ENCODE measurements around the gene MYO5C. TPM values are rescaled to one million over a fixed set of nuclear protein-coding genes. Genes with fewer than 3 reads are reported as not detected.
A peak's percentile ranks its signal among the peaks of the same experiment; 100 is the strongest.

The MYO5C gene
- total and polyA plus RNA-seq, 2 donors (not counting 1 experiment from before 2014, with no cell fraction given), result under 0.01 to 0.07 TPM

- no peaks in the 10 kb centered on the region for H4K20me1 ChIP-seq (ENCODE audit: control insufficient read depth, extremely low read depth, insufficient read depth, low read length)
- no peak overlapping the region for H3K4me3 ChIP-seq (replicated peaks in 1 of 4; ENCODE audit: control extremely low read depth in 1 of 4, insufficient read depth in 1 of 4, low read depth in 3 of 4, low read length in 4 of 4)
- H3K4me1 ChIP-seq (ENCODE audit: control insufficient read depth, extremely low read depth, insufficient read depth, low read length), result no peaks in the 10 kb centered on the region
- TF ChIP-seq EZH2 (IDR thresholded peaks at IDR 0.05; ENCODE audit: low read length, missing control alignments), result no peak
- peak; percentile 72 to 87 for TF ChIP-seq CTCF (conservative IDR thresholded peaks at IDR 0.05 in 1 of 2, IDR thresholded peaks at IDR 0.05 in 1 of 2; ENCODE audit: low read depth in 1 of 2, low read length in 2 of 2)
- no peaks in the 10 kb centered on the region for H3K9me3 ChIP-seq (ENCODE audit: control insufficient read depth, insufficient read depth, low read depth, low read length)
- peaks cover 3% of the 10 kb centered on the region for H3K27me3 ChIP-seq (ENCODE audit: control insufficient read depth, insufficient read depth, low read length)
- H3K4me2 ChIP-seq (ENCODE audit: extremely low read depth, insufficient read depth, low read length), result no peak overlapping the region
- no peak overlapping the region for H3K9ac ChIP-seq (ENCODE audit: insufficient read depth, low read length)
- no peak overlapping the region for H2AFZ ChIP-seq (ENCODE audit: low read length)
- H3K79me2 ChIP-seq (ENCODE audit: control insufficient read depth, insufficient read depth, low read length), result no peaks in the 10 kb centered on the region
- H3K36me3 ChIP-seq (ENCODE audit: control insufficient read depth, insufficient read depth, low read length), result no peaks in the 10 kb centered on the region
- DNase-seq (ENCODE audit: low read depth in 2 of 2), result peak; percentile 51 to 68
- H3K27ac ChIP-seq (ENCODE audit: insufficient read depth, low read length), result no peak overlapping the region
Observed at GRCh38 chr15:52208306-52208946, 87.2 kb downstream of the MYO5C start.

- H3K4me2 ChIP-seq (ENCODE audit: extremely low read depth, insufficient read depth, low read length), result no peak overlapping the region
- no peaks in the 10 kb centered on the region for H3K9me3 ChIP-seq (ENCODE audit: control insufficient read depth, insufficient read depth, low read depth, low read length)
- TF ChIP-seq CTCF (conservative IDR thresholded peaks at IDR 0.05 in 1 of 2, IDR thresholded peaks at IDR 0.05 in 1 of 2; ENCODE audit: low read depth in 1 of 2, low read length in 2 of 2) (no peak), EZH2 (IDR thresholded peaks at IDR 0.05; ENCODE audit: low read length, missing control alignments) (no peak)
- H3K4me3 ChIP-seq (replicated peaks in 1 of 4; ENCODE audit: control extremely low read depth in 1 of 4, insufficient read depth in 1 of 4, low read depth in 3 of 4, low read length in 4 of 4), result no peak overlapping the region
- no peaks in the 10 kb centered on the region for H3K4me1 ChIP-seq (ENCODE audit: control insufficient read depth, extremely low read depth, insufficient read depth, low read length)
- H3K9ac ChIP-seq (ENCODE audit: insufficient read depth, low read length), result no peak overlapping the region
- H3K36me3 ChIP-seq (ENCODE audit: control insufficient read depth, insufficient read depth, low read length), result no peaks in the 10 kb centered on the region
- no peak for DNase-seq (ENCODE audit: low read depth in 2 of 2)
- peaks cover 3% of the 10 kb centered on the region for H3K27me3 ChIP-seq (ENCODE audit: control insufficient read depth, insufficient read depth, low read length)
- no peak overlapping the region for H2AFZ ChIP-seq (ENCODE audit: low read length)
- no peak overlapping the region for H3K27ac ChIP-seq (ENCODE audit: insufficient read depth, low read length)
- H3K79me2 ChIP-seq (ENCODE audit: control insufficient read depth, insufficient read depth, low read length), result no peaks in the 10 kb centered on the region
- no peaks in the 10 kb centered on the region for H4K20me1 ChIP-seq (ENCODE audit: control insufficient read depth, extremely low read depth, insufficient read depth, low read length)
Observed at GRCh38 chr15:52207191-52207590, 88.4 kb downstream of the MYO5C start.

- no peak overlapping the region for H3K4me3 ChIP-seq (replicated peaks in 1 of 4; ENCODE audit: control extremely low read depth in 1 of 4, insufficient read depth in 1 of 4, low read depth in 3 of 4, low read length in 4 of 4)
- H3K27ac ChIP-seq (ENCODE audit: insufficient read depth, low read length), result no peak overlapping the region
- peaks cover under 1% of the 10 kb centered on the region for H3K27me3 ChIP-seq (ENCODE audit: control insufficient read depth, insufficient read depth, low read length)
- H3K79me2 ChIP-seq (ENCODE audit: control insufficient read depth, insufficient read depth, low read length), result no peaks in the 10 kb centered on the region
- TF ChIP-seq EZH2 (IDR thresholded peaks at IDR 0.05; ENCODE audit: low read length, missing control alignments), result no peak
- TF ChIP-seq CTCF (conservative IDR thresholded peaks at IDR 0.05 in 1 of 2, IDR thresholded peaks at IDR 0.05 in 1 of 2; ENCODE audit: low read depth in 1 of 2, low read length in 2 of 2), result no peak
- H2AFZ ChIP-seq (ENCODE audit: low read length), result no peak overlapping the region
- H3K9me3 ChIP-seq (ENCODE audit: control insufficient read depth, insufficient read depth, low read depth, low read length), result no peaks in the 10 kb centered on the region
- no peaks in the 10 kb centered on the region for H3K4me1 ChIP-seq (ENCODE audit: control insufficient read depth, extremely low read depth, insufficient read depth, low read length)
- no peaks in the 10 kb centered on the region for H4K20me1 ChIP-seq (ENCODE audit: control insufficient read depth, extremely low read depth, insufficient read depth, low read length)
- no peak overlapping the region for H3K4me2 ChIP-seq (ENCODE audit: extremely low read depth, insufficient read depth, low read length)
- H3K36me3 ChIP-seq (ENCODE audit: control insufficient read depth, insufficient read depth, low read length), result no peaks in the 10 kb centered on the region
- H3K9ac ChIP-seq (ENCODE audit: insufficient read depth, low read length), result no peak overlapping the region
- DNase-seq (ENCODE audit: low read depth in 2 of 2), result no peak
Observed at GRCh38 chr15:52206446-52206845, 89.2 kb downstream of the MYO5C start.
